ENCODE measurements around the gene KMT2B.

Gene KMT2B

DNA sequence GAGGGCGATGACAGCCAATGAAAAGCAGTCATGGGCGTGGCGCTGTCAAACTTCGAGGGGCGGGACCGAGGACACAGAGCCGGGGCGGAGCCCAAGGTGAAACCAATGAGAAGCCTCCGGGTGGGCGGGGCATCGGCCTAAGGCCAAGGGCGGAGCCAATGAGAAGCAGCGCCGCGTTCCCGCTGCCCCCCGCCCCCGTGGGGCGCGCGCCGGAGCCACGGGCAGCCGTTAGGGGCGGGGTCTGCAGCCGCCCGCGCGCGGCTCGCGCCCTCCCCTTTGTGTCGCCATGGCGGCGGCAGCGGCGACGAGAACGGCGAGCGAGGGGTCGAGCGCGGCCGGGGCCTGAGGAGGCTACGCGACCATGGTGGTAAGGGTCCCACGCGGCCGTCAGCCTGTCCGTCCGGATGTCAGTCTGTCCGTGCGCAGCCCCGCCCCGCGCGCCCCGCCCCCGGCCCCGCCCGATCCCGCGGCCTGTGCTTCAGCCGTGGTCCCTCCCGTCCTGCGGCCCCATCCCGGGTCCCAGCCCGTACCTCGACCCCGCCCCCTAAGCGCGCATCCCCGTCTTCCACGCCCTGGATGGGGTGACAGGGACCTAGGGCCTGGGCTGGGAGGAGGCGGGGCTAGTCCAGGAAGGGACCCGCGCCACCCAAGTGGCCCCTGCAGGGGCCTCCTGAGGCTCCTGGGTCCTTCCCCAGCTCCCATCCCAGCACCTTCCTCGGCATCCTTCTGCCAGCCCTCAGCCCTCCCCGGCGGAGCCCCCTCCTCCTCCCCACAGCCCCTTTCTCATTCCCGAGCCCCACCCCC is 57.7 kb downstream of the KMT2B start, which contains the start of gene ARHGAP33:
Gene ARHGAP33, plus strand, starts transcription at position 267 of the 804 bp plus-strand sequence. Its CDS starts 95 bp downstream, at position 362.
- peak; percentile 100 for DNase-seq (ENCODE audit: low spot score)
- TF ChIP-seq, protein P1, sequence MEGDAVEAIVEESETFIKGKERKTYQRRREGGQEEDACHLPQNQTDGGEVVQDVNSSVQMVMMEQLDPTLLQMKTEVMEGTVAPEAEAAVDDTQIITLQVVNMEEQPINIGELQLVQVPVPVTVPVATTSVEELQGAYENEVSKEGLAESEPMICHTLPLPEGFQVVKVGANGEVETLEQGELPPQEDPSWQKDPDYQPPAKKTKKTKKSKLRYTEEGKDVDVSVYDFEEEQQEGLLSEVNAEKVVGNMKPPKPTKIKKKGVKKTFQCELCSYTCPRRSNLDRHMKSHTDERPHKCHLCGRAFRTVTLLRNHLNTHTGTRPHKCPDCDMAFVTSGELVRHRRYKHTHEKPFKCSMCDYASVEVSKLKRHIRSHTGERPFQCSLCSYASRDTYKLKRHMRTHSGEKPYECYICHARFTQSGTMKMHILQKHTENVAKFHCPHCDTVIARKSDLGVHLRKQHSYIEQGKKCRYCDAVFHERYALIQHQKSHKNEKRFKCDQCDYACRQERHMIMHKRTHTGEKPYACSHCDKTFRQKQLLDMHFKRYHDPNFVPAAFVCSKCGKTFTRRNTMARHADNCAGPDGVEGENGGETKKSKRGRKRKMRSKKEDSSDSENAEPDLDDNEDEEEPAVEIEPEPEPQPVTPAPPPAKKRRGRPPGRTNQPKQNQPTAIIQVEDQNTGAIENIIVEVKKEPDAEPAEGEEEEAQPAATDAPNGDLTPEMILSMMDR (IDR thresholded peaks at IDR 0.05; ENCODE audit: extremely low read depth, missing control alignments): no peak

DNA sequence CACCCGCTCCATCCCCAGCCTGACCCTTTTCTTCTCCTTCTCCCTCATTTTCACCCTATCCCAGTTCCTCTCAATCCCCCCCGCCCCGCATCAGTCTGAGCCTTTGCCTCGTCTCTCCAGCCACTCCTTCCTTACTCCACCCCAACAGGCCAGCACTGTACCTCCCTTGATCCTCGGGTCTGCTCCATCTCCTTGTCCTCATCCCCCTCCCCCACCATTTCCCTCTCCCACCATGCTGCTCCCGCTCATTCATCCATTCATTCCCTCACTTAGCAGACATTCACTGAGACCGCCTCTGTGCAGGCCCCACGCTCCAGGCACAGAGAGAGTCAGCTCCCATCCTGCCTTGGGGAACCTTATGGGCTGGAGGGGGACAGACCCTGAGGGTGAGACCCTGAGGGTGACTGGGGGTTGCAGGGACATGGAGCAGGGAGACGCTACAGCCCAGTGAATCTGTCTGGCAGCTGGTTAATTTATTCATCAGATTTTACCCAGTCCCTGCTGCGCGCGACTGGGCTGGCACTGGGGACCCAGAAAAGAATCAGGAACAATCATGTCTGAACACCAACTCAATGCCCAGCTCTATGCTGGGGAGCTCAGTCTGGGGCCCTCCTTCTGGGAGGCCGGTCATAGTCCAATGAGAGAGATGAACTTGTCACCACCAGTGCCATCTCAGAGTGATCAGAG is 58.4 kb downstream of the KMT2B start:
- TF ChIP-seq, protein P1 (IDR thresholded peaks at IDR 0.05; ENCODE audit: extremely low read depth, missing control alignments): no peak
- no peak for DNase-seq (ENCODE audit: low spot score)

DNA sequence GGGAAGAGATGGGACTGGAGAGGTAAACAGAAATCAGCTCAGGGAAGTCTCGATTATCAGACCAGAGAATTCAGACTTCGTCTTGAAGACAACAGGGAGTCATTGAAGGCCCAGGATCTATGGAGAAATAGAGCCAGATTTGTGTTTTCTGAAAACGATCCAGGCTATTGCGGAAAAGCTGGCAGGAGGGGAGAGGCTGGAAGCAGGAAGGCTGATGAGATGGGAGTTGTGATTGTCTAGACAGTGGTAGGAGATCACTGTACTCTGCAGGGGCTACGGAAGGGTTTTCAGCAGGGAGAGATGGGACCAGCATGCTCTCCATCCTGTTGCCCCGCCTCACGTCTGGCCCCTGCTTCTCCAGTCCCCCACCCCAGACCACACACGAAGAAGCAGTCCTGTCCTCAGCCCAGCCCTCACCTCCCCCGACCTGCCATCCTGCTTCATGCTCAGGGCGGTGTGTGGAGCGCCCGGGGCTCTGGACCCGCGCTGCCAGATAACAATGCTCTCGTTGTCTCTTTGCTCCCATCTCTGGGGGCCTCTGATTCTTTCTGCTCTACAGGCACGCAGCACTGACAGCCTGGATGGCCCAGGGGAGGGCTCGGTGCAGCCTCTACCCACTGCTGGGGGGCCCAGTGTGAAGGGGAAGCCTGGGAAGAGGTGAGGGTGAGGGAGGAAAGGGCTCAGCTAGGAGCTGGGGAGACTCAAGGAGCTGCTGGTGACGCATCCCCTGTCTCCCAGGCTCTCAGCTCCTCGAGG is 59.5 kb downstream of the KMT2B start:
- TF ChIP-seq, protein P1 (IDR thresholded peaks at IDR 0.05; ENCODE audit: extremely low read depth, missing control alignments): no peak

DNA sequence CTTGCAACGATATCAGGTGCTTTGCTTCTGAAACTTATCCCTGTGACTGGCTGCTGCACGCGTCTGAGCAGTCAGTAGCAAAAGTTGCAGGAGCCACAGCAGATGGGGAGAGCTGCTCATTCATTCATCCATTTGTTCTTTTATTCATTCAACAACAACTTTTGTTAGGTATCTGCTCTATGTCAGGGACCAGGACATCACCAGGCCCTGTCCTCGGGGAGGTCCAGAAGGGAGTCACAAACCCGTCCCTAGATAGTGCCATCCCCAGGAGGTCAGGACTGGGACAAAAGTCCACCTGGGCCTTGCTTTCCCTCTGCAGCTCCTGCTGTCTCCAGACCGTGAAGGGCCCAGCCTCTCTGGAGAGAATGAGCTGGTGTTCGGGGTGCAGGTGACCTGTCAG is 60.2 kb downstream of the KMT2B start:
- TF ChIP-seq, protein P1 (IDR thresholded peaks at IDR 0.05; ENCODE audit: extremely low read depth, missing control alignments): no peak
- no peak for DNase-seq (ENCODE audit: low spot score)

More for the DNA sequence above, 59.5 kb downstream of the KMT2B start:
- no peak for DNase-seq (ENCODE audit: low spot score)

DNA sequence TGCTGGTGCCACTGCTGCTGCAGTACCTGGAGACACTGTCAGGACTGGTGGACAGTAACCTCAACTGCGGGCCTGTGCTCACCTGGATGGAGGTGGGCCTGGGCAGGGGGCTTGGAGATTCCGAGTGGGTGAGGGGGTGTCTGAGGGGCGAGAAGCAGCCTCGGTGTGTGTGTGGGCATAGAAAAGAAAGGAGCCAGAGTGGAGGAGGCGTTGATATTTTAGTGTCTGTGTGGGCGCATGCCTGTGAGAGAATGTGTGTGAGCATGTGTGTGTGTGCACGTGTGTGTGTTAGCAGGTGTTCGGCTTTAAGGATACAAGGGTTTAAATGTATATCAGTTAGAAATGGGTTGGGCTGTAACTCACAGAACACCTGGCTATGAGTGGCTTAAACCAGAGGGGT is 61.2 kb downstream of the KMT2B start:
- no peak for DNase-seq (ENCODE audit: low spot score)
- TF ChIP-seq, protein P1 (IDR thresholded peaks at IDR 0.05; ENCODE audit: extremely low read depth, missing control alignments): no peak

DNA sequence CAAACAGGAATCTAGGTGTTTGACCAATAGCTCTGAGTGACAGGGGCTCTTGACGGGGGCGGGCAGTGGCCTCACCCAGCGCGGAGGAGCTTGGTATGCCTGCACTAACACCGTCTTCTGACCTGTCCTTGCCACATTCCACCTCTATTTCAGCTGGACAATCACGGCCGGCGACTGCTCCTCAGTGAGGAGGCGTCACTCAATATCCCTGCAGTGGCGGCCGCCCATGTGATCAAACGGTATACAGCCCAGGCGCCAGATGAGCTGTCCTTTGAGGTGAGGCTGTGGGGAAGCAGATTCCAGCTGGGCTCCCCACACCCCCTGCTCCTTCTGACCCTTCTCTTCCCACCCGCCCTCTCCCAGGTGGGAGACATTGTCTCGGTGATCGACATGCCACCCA is 62.3 kb downstream of the KMT2B start:
- no peak for DNase-seq (ENCODE audit: low spot score)
- TF ChIP-seq, protein P1 (IDR thresholded peaks at IDR 0.05; ENCODE audit: extremely low read depth, missing control alignments): no peak
